ENCODE measurements around the gene ZNF486.
"Not testable (repeated sequence)": the region's sequence is repeated elsewhere in the genome, so short reads cannot be mapped to it uniquely, and the experiment has no call there.

ZNF486 gene

DNA sequence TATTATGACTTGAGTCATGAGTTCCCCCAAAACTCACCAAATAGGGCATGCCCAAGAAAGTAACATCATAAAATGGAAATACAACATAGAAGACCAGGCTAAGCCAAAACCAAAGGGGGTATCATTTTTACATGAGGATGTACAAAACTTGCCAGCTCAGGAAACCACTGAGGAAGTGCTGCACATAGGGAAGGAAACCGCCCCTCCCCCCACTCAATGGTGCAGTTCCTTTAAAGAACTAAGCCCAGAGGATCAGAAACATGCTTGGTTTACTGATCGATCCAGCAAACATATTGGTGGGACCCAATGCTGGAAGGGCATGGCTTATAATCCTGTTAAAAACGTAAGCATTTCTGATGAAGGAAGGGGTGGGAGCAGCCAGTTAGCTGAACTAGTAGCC lies 4.2 kb upstream of the ZNF486 start:
- H3K9me3 ChIP-seq (ENCODE audit: low read depth, low read length), result no peaks in the 10 kb centered on the region
- H3K27ac ChIP-seq, result no peak overlapping the region
- H3K36me3 ChIP-seq (ENCODE audit: insufficient read depth, low read length), result no peaks in the 10 kb centered on the region
- no peak overlapping the region for H3K9ac ChIP-seq (ENCODE audit: insufficient read length)
- TF ChIP-seq POLR2AphosphoS5 (IDR thresholded peaks at IDR 0.05; ENCODE audit: borderline replicate concordance, low read depth, low read length), result no peak
- TF ChIP-seq EZH2 (IDR thresholded peaks at IDR 0.05), result no peak
- no peak for TF ChIP-seq FOXP2 (optimal IDR thresholded peaks at IDR 0.05; ENCODE audit: control extremely low read depth, extremely low read length, insufficient read depth)
- H3K4me3 ChIP-seq, result no peak overlapping the region
- no peak for DNase-seq (ENCODE audit: low read depth, low spot score)

DNA sequence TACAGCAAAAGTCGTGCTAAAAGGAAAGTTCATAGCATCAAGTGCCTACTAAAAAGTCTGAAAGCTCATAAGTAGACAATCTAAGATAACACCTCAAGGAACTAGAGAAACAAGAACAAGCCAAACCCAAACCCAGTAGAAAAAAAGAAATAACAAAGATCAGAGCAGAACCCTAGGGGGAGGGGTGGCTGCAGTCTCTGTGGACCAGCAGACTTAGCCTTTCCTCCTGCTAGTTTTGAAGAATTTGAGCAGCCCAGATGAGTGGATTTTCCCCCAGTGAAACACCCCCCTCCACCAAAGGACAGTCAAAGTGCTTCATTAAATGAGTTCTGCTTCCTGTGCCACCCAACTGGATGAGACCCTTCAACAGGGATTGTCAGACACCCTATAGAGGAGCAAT lies 2.6 kb upstream of the ZNF486 start:
- H3K9ac ChIP-seq (ENCODE audit: insufficient read length), result no peak overlapping the region
- no peak for DNase-seq (ENCODE audit: low read depth, low spot score)
- TF ChIP-seq FOXP2 (optimal IDR thresholded peaks at IDR 0.05; ENCODE audit: control extremely low read depth, extremely low read length, insufficient read depth) (no peak), POLR2AphosphoS5 (IDR thresholded peaks at IDR 0.05; ENCODE audit: borderline replicate concordance, low read depth, low read length) (no peak), EZH2 (IDR thresholded peaks at IDR 0.05) (no peak)
- H3K36me3 ChIP-seq (ENCODE audit: insufficient read depth, low read length), result no peaks in the 10 kb centered on the region
- no peaks in the 10 kb centered on the region for H3K9me3 ChIP-seq (ENCODE audit: low read depth, low read length)
- no peak overlapping the region for H3K4me3 ChIP-seq
- no peak overlapping the region for H3K27ac ChIP-seq

DNA sequence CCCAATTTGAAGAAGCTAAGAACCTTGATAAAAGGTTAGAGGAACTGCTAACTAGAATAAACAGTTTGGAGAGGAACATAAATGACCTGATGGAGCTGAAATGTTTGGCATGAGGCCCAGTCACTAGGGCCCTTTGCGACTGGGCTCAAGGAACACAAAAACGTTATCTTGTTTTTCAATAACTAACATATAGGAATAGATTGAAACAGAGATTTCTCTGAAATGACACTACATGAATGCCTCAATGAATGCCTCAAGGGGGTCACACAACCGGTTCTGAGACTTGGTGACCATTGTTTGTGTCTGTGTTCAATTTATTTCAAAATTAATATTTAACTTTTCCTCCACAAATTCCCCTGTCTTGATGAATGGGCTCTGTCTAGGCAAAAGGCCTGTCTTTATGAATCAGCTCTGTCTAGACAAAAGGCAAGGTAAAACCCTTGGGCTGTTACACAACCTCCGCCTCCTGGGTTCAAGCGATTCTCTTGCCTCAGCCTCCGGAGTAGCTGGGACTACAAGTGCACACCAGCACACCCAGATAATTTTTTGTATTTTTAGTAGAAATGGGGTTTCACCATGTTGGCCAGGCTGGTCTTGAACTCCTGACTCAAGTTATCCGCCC lies 932 bp upstream of the ZNF486 start:
- Histone ChIP-seq H3K4me3 (no peak overlapping the region), H3K27ac (no peak overlapping the region), H3K9ac (ENCODE audit: insufficient read length) (no peak overlapping the region), H3K36me3 (ENCODE audit: insufficient read depth, low read length) (no peaks in the 10 kb centered on the region), H3K9me3 (ENCODE audit: low read depth, low read length) (no peaks in the 10 kb centered on the region)
- TF ChIP-seq FOXP2 (optimal IDR thresholded peaks at IDR 0.05; ENCODE audit: control extremely low read depth, extremely low read length, insufficient read depth) (no peak), EZH2 (IDR thresholded peaks at IDR 0.05) (no peak), POLR2AphosphoS5 (IDR thresholded peaks at IDR 0.05; ENCODE audit: borderline replicate concordance, low read depth, low read length) (no peak)
- no peak for DNase-seq (ENCODE audit: low read depth, low spot score)

DNA sequence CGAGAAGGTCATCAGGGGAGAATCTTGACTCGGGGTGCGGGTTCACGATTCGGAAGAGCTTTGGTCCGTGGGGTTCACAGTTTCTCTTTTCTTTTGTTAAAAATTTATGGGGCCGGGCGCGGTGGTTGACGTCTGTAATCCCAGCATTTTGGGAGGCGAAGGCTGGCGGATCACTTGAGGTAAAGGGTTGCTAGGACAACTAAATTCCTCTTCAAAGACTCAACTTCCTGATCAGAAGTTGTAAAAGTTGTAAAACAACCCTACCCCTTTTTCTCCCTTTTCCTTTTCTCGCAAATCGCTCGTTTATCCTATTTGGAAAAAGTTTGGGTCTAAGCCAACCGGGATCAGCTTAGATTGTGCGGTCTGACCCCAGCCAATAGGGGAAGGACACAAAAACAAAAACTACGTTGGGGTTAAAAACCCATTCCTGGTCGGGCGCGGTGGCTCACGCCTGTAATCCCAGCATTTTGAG lies 673 bp downstream of the ZNF486 start:
- no peak for TF ChIP-seq FOXP2 (optimal IDR thresholded peaks at IDR 0.05; ENCODE audit: control extremely low read depth, extremely low read length, insufficient read depth)
- no peak for TF ChIP-seq POLR2AphosphoS5 (IDR thresholded peaks at IDR 0.05; ENCODE audit: borderline replicate concordance, low read depth, low read length)
- no peak for TF ChIP-seq EZH2 (IDR thresholded peaks at IDR 0.05)
- Histone ChIP-seq H3K36me3 (ENCODE audit: insufficient read depth, low read length) (no peaks in the 10 kb centered on the region), H3K9me3 (ENCODE audit: low read depth, low read length) (no peaks in the 10 kb centered on the region), H3K27ac (no peak overlapping the region), H3K9ac (ENCODE audit: insufficient read length) (peak overlapping the region; percentile 55), H3K4me3 (peak overlapping the region; percentile 75)
- DNase-seq (ENCODE audit: low read depth, low spot score), result no peak

DNA sequence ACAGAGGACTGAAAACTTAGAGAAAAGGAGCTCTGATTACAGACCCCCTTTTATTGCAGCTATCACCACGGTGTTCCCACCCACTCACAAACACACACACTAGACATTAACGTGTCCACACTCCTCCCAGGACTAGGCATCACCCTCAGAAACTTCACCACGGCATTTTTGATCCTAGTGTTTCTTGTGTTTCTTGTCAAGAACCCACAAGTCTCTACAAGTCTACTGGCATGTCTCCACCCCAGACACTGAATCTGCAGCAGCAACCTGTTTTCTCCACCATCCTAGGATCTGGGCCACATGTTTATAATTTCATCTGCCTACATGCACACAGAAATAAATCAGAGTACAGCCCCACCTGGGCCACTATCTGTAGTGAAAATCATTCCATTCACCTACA lies 4.3 kb downstream of the ZNF486 start:
- TF ChIP-seq EZH2 (IDR thresholded peaks at IDR 0.05) (no peak), POLR2AphosphoS5 (IDR thresholded peaks at IDR 0.05; ENCODE audit: borderline replicate concordance, low read depth, low read length) (no peak), FOXP2 (optimal IDR thresholded peaks at IDR 0.05; ENCODE audit: control extremely low read depth, extremely low read length, insufficient read depth) (no peak)
- no peak overlapping the region for H3K9ac ChIP-seq (ENCODE audit: insufficient read length)
- DNase-seq (ENCODE audit: low read depth, low spot score), result no peak
- no peaks in the 10 kb centered on the region for H3K9me3 ChIP-seq (ENCODE audit: low read depth, low read length)
- H3K27ac ChIP-seq, result no peak overlapping the region
- no peak overlapping the region for H3K4me3 ChIP-seq
- no peaks in the 10 kb centered on the region for H3K36me3 ChIP-seq (ENCODE audit: insufficient read depth, low read length)

DNA sequence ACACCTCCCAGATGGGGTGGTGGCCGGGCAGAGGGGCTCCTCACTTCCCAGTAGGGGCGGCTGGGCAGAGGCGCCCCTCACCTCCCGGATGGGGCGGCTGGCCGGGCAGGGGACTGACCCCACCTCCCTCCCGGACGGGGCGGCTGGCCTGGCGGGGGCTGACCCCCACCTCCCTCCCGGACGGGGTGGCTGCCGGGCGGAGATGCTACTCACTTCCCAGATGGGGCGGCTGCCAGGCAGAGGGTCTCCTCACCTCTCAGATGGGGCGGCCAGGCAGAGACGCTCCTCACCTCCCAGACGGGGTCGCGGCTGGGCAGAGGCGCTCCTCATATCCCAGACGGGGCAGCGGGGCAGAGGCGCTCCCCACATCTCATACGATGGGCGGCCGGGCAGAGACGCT lies 8.8 kb downstream of the ZNF486 start:
- H3K36me3 ChIP-seq (ENCODE audit: insufficient read depth, low read length); H3K9me3 ChIP-seq (ENCODE audit: low read depth, low read length); H3K4me3 ChIP-seq; H3K27ac ChIP-seq; H3K9ac ChIP-seq (ENCODE audit: insufficient read length); DNase-seq (ENCODE audit: low read depth, low spot score): not testable (repeated sequence)

DNA sequence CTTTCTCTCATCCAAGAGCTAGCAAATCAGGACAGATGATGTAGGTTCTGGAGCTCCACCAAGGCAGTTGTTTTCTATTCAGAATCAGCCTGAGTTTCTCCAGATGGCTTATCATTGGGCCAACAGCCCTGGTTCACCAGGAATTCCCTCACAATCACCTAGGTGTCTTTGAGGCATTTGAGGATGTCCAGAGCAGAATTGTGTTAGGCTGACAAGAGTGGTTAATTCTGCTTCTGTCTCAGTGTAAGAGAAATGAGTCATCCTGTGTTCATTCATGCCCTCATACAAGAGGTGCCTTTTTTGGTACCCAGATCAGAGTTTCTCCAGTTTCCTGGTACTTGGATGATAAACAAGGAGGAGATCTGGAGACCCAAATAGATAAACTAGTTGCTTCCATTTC lies 12.9 kb downstream of the ZNF486 start:
- H3K4me3 ChIP-seq; H3K36me3 ChIP-seq (ENCODE audit: insufficient read depth, low read length); H3K9ac ChIP-seq (ENCODE audit: insufficient read length); H3K9me3 ChIP-seq (ENCODE audit: low read depth, low read length); DNase-seq (ENCODE audit: low read depth, low spot score); H3K27ac ChIP-seq: not testable (repeated sequence)

DNA sequence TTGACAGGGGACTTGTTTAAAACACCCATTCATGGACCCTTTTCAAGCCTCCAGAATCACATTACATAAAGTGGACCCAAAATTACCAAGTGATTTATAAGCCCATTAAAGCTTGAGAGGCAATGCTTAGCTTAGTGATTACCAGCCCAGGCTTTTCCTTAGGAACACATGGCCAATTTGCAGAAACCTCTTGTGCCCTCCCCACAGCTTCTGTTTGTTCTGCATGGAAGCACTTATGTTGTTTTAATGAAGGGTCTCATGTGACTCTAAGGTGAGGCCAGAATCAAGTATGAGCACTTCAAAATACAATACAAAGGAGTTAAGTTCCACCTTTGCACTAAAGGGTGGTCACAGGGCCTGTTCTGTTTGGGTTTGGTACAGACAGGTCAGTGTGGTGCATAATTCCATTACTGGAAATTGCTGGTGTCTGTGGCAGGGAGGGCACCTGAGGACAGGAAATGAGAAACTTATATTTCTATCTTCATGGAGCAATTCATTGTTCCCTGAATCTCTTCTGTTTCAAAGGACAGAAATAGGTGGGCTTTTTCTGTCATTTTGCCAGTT lies 15.3 kb downstream of the ZNF486 start:
- Histone ChIP-seq H3K9ac (ENCODE audit: insufficient read length) (no peak overlapping the region), H3K27ac (no peak overlapping the region), H3K36me3 (ENCODE audit: insufficient read depth, low read length) (no peaks in the 10 kb centered on the region), H3K4me3 (no peak overlapping the region), H3K9me3 (ENCODE audit: low read depth, low read length) (no peaks in the 10 kb centered on the region)
- DNase-seq (ENCODE audit: low read depth, low spot score), result no peak
- TF ChIP-seq FOXP2 (optimal IDR thresholded peaks at IDR 0.05; ENCODE audit: control extremely low read depth, extremely low read length, insufficient read depth), result no peak
- TF ChIP-seq EZH2 (IDR thresholded peaks at IDR 0.05), result no peak
- no peak for TF ChIP-seq POLR2AphosphoS5 (IDR thresholded peaks at IDR 0.05; ENCODE audit: borderline replicate concordance, low read depth, low read length)

DNA sequence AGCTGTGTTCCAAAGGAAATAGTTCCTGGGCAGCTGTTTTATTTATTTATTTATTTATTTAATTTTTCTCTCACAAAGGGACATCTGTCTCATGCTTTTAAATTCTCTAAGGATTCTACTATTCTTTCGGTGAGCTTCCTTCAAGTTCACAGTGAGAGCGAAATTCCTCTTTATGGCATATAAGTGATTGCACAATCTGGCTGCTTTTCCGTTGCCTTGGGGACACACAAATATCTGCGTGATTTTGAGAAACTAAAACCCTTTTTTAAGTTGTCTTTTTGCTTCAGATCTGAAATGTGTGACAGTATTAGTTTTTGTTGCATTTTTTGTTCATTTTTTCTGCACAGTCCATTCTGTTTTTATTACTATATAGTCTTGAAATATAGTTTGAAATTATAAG lies 19.2 kb downstream of the ZNF486 start:
- Histone ChIP-seq H3K36me3 (ENCODE audit: insufficient read depth, low read length) (peaks cover 3% of the 10 kb centered on the region; the same call in 1 of the 2 replicates), H3K9ac (ENCODE audit: insufficient read length) (no peak overlapping the region), H3K4me3 (no peak overlapping the region), H3K27ac (no peak overlapping the region), H3K9me3 (ENCODE audit: low read depth, low read length) (no peaks in the 10 kb centered on the region)
- DNase-seq (ENCODE audit: low read depth, low spot score), result no peak
- no peak for TF ChIP-seq FOXP2 (optimal IDR thresholded peaks at IDR 0.05; ENCODE audit: control extremely low read depth, extremely low read length, insufficient read depth)
- TF ChIP-seq POLR2AphosphoS5 (IDR thresholded peaks at IDR 0.05; ENCODE audit: borderline replicate concordance, low read depth, low read length), result no peak
- no peak for TF ChIP-seq EZH2 (IDR thresholded peaks at IDR 0.05)
